Measurements from ENCODE around the gene TMEM231. TPM values are rescaled to one million over a fixed set of nuclear protein-coding genes. Genes with fewer than 3 reads are reported as not detected.

Gene TMEM231
- total RNA-seq, 1 experiment from 2014 or later: 3.4 TPM

- Histone ChIP-seq H3K4ac (ENCODE audit: low read depth, low read length) (no peak overlapping the region), H3K79me1 (ENCODE audit: insufficient read depth, low read depth, low read length, poor library complexity, severe bottlenecking) (no peaks in the 10 kb centered on the region), H4K91ac (ENCODE audit: insufficient read length, low read depth, low read length) (no peak overlapping the region), H2AFZ (ENCODE audit: low read length) (no peak overlapping the region), H3K23me2 (ENCODE audit: insufficient read length, low read depth, low read length, poor library complexity, severe bottlenecking) (no peaks in the 10 kb centered on the region), H2BK120ac (ENCODE audit: low read depth, low read length, poor library complexity, severe bottlenecking) (no peak overlapping the region), H3K56ac (ENCODE audit: insufficient read length, low read depth, low read length) (no peak overlapping the region), H3T11ph (ENCODE audit: low read length) (no peak overlapping the region), H2BK20ac (ENCODE audit: low read depth, low read length, poor library complexity, severe bottlenecking) (no peak overlapping the region), H4K20me1 (ENCODE audit: control insufficient read depth, insufficient read depth, insufficient read length) (no peaks in the 10 kb centered on the region), H4K8ac (replicated peaks; ENCODE audit: insufficient read length, low read depth, low read length) (no peak overlapping the region), H3K9me3 (ENCODE audit: control insufficient read depth, low read depth, low read length) (no peaks in the 10 kb centered on the region), H3K79me2 (ENCODE audit: insufficient read depth, low read length) (no peaks in the 10 kb centered on the region), H2BK12ac (ENCODE audit: insufficient read length, low read depth, low read length) (no peak overlapping the region), H2AK5ac (ENCODE audit: insufficient read length, low read length) (no peak overlapping the region), H4K5ac (ENCODE audit: insufficient read length, low read depth, low read length) (no peak overlapping the region), H3K14ac (ENCODE audit: insufficient read depth, low read length) (no peak overlapping the region), H2BK5ac (ENCODE audit: insufficient read length, low read length) (no peak overlapping the region), H3K18ac (ENCODE audit: insufficient read length, low read depth, low read length) (no peak overlapping the region), H3K27me3 (ENCODE audit: insufficient read depth, low read length) (no peaks in the 10 kb centered on the region), H2BK15ac (ENCODE audit: low read depth, low read length) (no peak overlapping the region), H3K23ac (ENCODE audit: insufficient read length, low read depth, low read length) (no peak overlapping the region), H3K27ac (ENCODE audit: insufficient read length, low read depth, low read length) (no peak overlapping the region), H3K9ac (ENCODE audit: extremely low read depth, insufficient read length, low read length) (no peak overlapping the region), H3K4me2 (ENCODE audit: insufficient read depth, insufficient read length, low read length) (no peak overlapping the region), H3K4me1 (ENCODE audit: insufficient read depth, low read length) (no peaks in the 10 kb centered on the region)
- no peak overlapping the region for H3K27ac Mint-ChIP-seq
- WGBS (ENCODE audit: extremely low coverage, insufficient read length, low lambda C conversion rate): no CpG with 5 or more reads among the region's 81 CpGs
- no peak overlapping the region for H3K4me3 Mint-ChIP-seq
- TF ChIP-seq, protein P1, sequence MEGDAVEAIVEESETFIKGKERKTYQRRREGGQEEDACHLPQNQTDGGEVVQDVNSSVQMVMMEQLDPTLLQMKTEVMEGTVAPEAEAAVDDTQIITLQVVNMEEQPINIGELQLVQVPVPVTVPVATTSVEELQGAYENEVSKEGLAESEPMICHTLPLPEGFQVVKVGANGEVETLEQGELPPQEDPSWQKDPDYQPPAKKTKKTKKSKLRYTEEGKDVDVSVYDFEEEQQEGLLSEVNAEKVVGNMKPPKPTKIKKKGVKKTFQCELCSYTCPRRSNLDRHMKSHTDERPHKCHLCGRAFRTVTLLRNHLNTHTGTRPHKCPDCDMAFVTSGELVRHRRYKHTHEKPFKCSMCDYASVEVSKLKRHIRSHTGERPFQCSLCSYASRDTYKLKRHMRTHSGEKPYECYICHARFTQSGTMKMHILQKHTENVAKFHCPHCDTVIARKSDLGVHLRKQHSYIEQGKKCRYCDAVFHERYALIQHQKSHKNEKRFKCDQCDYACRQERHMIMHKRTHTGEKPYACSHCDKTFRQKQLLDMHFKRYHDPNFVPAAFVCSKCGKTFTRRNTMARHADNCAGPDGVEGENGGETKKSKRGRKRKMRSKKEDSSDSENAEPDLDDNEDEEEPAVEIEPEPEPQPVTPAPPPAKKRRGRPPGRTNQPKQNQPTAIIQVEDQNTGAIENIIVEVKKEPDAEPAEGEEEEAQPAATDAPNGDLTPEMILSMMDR (conservative IDR thresholded peaks at IDR 0.05): no peak
- H3K27me3 Mint-ChIP-seq (ENCODE audit: low read depth): no peaks in the 10 kb centered on the region
- no peak for DNase-seq
- no peaks in the 10 kb centered on the region; a peak in 1 of 5 replicates for H3K9me3 Mint-ChIP-seq
- peaks cover 5 to 12% of the 10 kb centered on the region in 2 experiments for H3K4me1 Mint-ChIP-seq
- no peaks in the 10 kb centered on the region; a peak in 1 of 7 replicates for H3K36me3 Mint-ChIP-seq (ENCODE audit: insufficient read depth in 1 of 3, low read depth in 3 of 3)
These were observed 26.8 kb downstream of the TMEM231 start for GRCh38 chr16:75529056-75529905.
